Keratinocyte (primary cell): ENCODE results near the gene C1orf216. TPM values are rescaled to one million over a fixed set of nuclear protein-coding genes. Genes with fewer than 3 reads are reported as not detected.

Experiments used
- DNase-seq: peaks from one replicate; pipeline ENCODE4 v3.0.0-alpha.2; 2011; ENCODE audit warnings: low read depth, missing footprints, low spot score
- FAIRE-seq: peaks from 2 replicates; lab custom pipeline; 2011; peaks lifted over from hg19 to GRCh38; lab: Jason Lieb, UNC
- H2AFZ ChIP-seq: 2 replicates; pipeline ENCODE4 v1.6.0; 2012; ENCODE audit warnings: low read length, control low read depth, inconsistent platforms; ENCODE audit not compliant: control insufficient read depth
- H3K27ac ChIP-seq: 2 replicates; pipeline ENCODE4 v1.5.1; 2011; ENCODE audit warnings: low read length; ENCODE audit not compliant: control insufficient read depth, insufficient read depth
- H3K27me3 ChIP-seq: 3 replicates; pipeline ENCODE4 v1.6.0; 2011; ENCODE audit warnings: low read length; ENCODE audit not compliant: control insufficient read depth, insufficient read depth; ENCODE audit errors: extremely low read depth
- H3K36me3 ChIP-seq, 2 experiments: 2 replicates in 1 of 2; 3 replicates in 1 of 2; pipeline ENCODE4 v1.5.1; 2011; ENCODE audit warnings: low read length in 2 of 2, mild to moderate bottlenecking in 1 of 2; ENCODE audit not compliant: control insufficient read depth in 2 of 2, insufficient read depth in 2 of 2; ENCODE audit errors: extremely low read depth in 1 of 2
- H3K4me1 ChIP-seq: 3 replicates; pipeline ENCODE4 v1.5.1; 2011; ENCODE audit warnings: low read length; ENCODE audit not compliant: control insufficient read depth, insufficient read depth; ENCODE audit errors: extremely low read depth
- H3K4me2 ChIP-seq: 3 replicates; pipeline ENCODE4 v1.6.0; 2011; ENCODE audit warnings: low read depth, low read length; ENCODE audit not compliant: control insufficient read depth, insufficient read depth; ENCODE audit errors: extremely low read depth
- H3K4me3 ChIP-seq, 3 experiments: fragments of 200-600 bp in 1 of 3; sonication (generic) in 1 of 3; 2 replicates in 2 of 3; 3 replicates in 1 of 3; pipeline ENCODE4 v1.5.1; 2011 to 2016; ENCODE audit warnings: low read length in 3 of 3, mild to moderate bottlenecking in 3 of 3, control low read depth in 2 of 3, inconsistent platforms in 1 of 3, low read depth in 1 of 3, mixed read lengths in 1 of 3, mixed run types in 1 of 3, moderate library complexity in 1 of 3; ENCODE audit not compliant: control insufficient read depth in 2 of 3, insufficient read depth in 2 of 3; ENCODE audit errors: extremely low read depth in 1 of 3
- H3K79me2 ChIP-seq: 2 replicates; pipeline ENCODE4 v1.6.0; 2012; ENCODE audit warnings: low read length; ENCODE audit not compliant: control insufficient read depth, insufficient read depth
- H3K9ac ChIP-seq: 3 replicates; pipeline ENCODE4 v1.6.0; 2011; ENCODE audit warnings: low read length; ENCODE audit not compliant: control insufficient read depth, insufficient read depth; ENCODE audit errors: extremely low read depth
- H3K9me1 ChIP-seq: 3 replicates; pipeline ENCODE4 v1.6.0; 2011; ENCODE audit warnings: low read length; ENCODE audit not compliant: control insufficient read depth, insufficient read depth; ENCODE audit errors: extremely low read depth
- H3K9me3 ChIP-seq: 2 replicates; pipeline ENCODE4 v1.5.1; 2012; ENCODE audit warnings: low read depth, low read length; ENCODE audit not compliant: control insufficient read depth
- H4K20me1 ChIP-seq: 3 replicates; pipeline ENCODE4 v1.6.0; 2011; ENCODE audit warnings: low read length; ENCODE audit not compliant: control insufficient read depth, insufficient read depth; ENCODE audit errors: extremely low read depth
- CTCF ChIP-seq, 3 experiments: IDR thresholded peaks in 1 of 3; conservative IDR thresholded peaks in 1 of 3; optimal IDR thresholded peaks in 1 of 3; 2 replicates in 2 of 3; 3 replicates in 1 of 3; pipeline versions ENCODE3 to v1.5.1; 2011; ENCODE audit warnings: low read length in 3 of 3, mild to moderate bottlenecking in 3 of 3, moderate library complexity in 2 of 3, control low read depth in 1 of 3, inconsistent platforms in 1 of 3; ENCODE audit not compliant: insufficient read depth in 2 of 3; ENCODE audit errors: extremely low read depth in 1 of 3
- EZH2 ChIP-seq: IDR thresholded peaks from one replicate; pipeline ENCODE4 v1.6.1; 2012; ENCODE audit warnings: inconsistent platforms, mild to moderate bottlenecking, low read length, moderate library complexity
- dilution Hi-C: fragments of 300-500 bp; cut with MboI; formaldehyde crosslinking; loops from one replicate; pipeline ENCODE4 v1.7.0; 2020; ENCODE audit warnings: low sequenced_read_pairs; ENCODE audit not compliant: extremely low pct_ligation_motif_present
- polyA plus RNA-seq, 5 experiments: library from polyadenylated mRNA; depleted of rRNA in 3 of 5; stranded (reverse) in 3 of 5; stranded (forward) in 1 of 5; unstranded in 1 of 5; fragments of >200 nt; gene quantifications; 1 replicate in 1 of 5; 2 replicates in 3 of 5; 3 replicates in 1 of 5; pipeline versions ENCODE4 v1.2.1 to v1.2.3, GENCODE V29; 2011 to 2012; ENCODE audit warnings: missing spikeins in 2 of 5, low read depth in 1 of 5, low replicate concordance in 1 of 5

Gene C1orf216
- polyA plus RNA-seq, 1 donor (not counting 4 experiments of a cell fraction or from before 2014, with no cell fraction given) = 10.0 TPM

- H3K79me2 ChIP-seq = peaks cover 28% of the 10 kb centered on the region
- H2AFZ ChIP-seq = peak overlapping the region; percentile 95
- peaks cover 2% of the 10 kb centered on the region for H3K9me1 ChIP-seq
- H3K4me1 ChIP-seq = peaks cover 23% of the 10 kb centered on the region
- FAIRE-seq = no peak
- no peak for TF ChIP-seq CTCF (optimal IDR thresholded peaks at IDR 0.05 in 1 of 3, IDR thresholded peaks at IDR 0.05 in 1 of 3, conservative IDR thresholded peaks at IDR 0.05 in 1 of 3; ENCODE audit: extremely low read depth in 1 of 3, insufficient read depth in 2 of 3, low read length in 3 of 3)
- no peak for TF ChIP-seq EZH2
- no peak for DNase-seq
- H3K4me3 ChIP-seq = peak overlapping the region; percentile 80 to 87 (median 82)
- no peaks in the 10 kb centered on the region for H3K27me3 ChIP-seq
- peak overlapping the region; percentile 84 for H3K9ac ChIP-seq
- dilution Hi-C loops = no loop called here
- H4K20me1 ChIP-seq = peaks cover 2% of the 10 kb centered on the region
- no peaks in the 10 kb centered on the region for H3K9me3 ChIP-seq
- H3K36me3 ChIP-seq = peaks cover 10 to 25% of the 10 kb centered on the region in 2 experiments
- H3K4me2 ChIP-seq = peak overlapping the region; percentile 86
- H3K27ac ChIP-seq = peak overlapping the region; percentile 56
These were observed 690 bp downstream of the C1orf216 start for GRCh38 chr1:35717911-35718476.

DNA sequence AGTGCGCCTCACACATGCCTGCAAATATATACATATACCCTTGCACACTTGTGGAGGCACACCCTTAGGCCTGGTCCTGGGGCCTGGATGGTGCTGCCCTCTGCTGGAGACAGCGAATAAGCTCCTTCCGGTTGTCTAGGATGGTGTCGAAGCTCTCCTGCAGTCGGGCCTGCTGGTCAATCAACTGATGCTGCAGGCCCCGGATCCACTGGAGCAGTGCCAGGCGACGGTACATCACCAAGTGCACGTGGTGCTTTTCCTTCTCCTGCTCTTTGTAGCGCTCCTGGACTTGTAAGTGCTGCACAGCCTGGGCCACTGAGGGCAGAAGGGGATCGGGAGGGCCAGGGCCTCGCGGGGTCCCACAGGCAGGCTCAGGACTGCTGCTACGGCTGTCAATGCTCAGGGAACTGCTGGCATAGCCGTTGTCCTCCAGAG is 3.1 kb downstream of the C1orf216 start:
- dilution Hi-C loops = no loop called here
- H3K36me3 ChIP-seq = peaks cover 10 to 25% of the 10 kb centered on the region in 2 experiments
- peaks cover 28% of the 10 kb centered on the region for H3K79me2 ChIP-seq
- TF ChIP-seq EZH2 (no peak), CTCF (optimal IDR thresholded peaks at IDR 0.05 in 1 of 3, IDR thresholded peaks at IDR 0.05 in 1 of 3, conservative IDR thresholded peaks at IDR 0.05 in 1 of 3; ENCODE audit: extremely low read depth in 1 of 3, insufficient read depth in 2 of 3, low read length in 3 of 3) (peak; percentile 92 to 96 (median 94))
- no peak overlapping the region for H3K9ac ChIP-seq
- H3K4me1 ChIP-seq = peaks cover 23% of the 10 kb centered on the region
- H3K27me3 ChIP-seq = no peaks in the 10 kb centered on the region
- H3K27ac ChIP-seq = no peak overlapping the region
- no peak overlapping the region for H3K4me3 ChIP-seq
- H2AFZ ChIP-seq = no peak overlapping the region
- FAIRE-seq (peak; percentile 58), DNase-seq (peak; percentile 46)
- peaks cover 2% of the 10 kb centered on the region for H4K20me1 ChIP-seq
- H3K4me2 ChIP-seq = peak overlapping the region; percentile 34
- H3K9me3 ChIP-seq = no peaks in the 10 kb centered on the region
- peaks cover 2% of the 10 kb centered on the region for H3K9me1 ChIP-seq
